H54 (cell line): ENCODE data around the gene BUB1B.
A peak's percentile ranks its signal among the peaks of the same experiment; 100 is the strongest.
"Not testable (repeated sequence)": the region's sequence is repeated elsewhere in the genome, so short reads cannot be mapped to it uniquely, and the experiment has no call there.

ENCODE experiments used
- DNase-seq: peaks from one replicate; pipeline ENCODE4 v3.0.0; 2011; ENCODE audit warnings: low spot score, mixed read lengths; ENCODE audit not compliant: insufficient read length
- FAIRE-seq: peaks from 3 replicates; lab custom pipeline; 2011; peaks lifted over from hg19 to GRCh38; lab: Jason Lieb, UNC
- POLR2A ChIP-seq: IDR thresholded peaks from 2 replicates; pipeline ENCODE4 v1.6.1; 2011; ENCODE audit warnings: low read depth, mild to moderate bottlenecking, low read length

The BUB1B gene

DNA sequence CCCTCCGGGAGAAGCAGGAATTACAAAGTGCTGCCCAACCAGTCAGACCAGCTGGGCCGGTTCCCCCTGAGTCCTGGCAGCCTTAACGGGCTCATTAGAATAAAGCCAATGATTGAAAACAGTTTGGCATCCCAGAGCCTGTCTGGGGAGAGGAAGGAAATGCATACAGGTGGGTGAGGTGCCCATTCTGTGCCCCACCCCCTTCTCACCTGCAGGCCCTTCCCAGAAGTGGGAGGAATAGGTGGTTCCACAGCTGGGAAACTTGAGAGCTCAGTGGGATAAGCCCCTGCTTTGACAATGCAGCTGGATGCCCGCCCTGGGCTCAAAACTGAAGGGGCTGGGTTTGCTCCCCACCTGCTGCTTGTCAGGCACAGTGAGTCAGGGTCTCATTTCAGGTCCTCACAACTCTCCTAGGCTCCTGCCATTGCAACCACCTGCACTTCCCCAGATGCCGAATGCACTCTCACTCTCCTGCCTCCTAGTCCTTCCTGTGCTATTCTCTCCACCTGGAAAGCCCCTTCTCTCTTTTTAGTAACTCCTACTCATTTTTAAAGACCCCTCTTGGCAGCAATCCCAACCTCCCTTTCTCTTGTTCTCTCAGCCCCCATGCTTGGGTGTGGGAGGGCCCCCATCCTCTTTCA lies 5.5 kb upstream of the BUB1B start:
- DNase-seq (no peak), FAIRE-seq (no peak)
- no peak for TF ChIP-seq POLR2A

DNA sequence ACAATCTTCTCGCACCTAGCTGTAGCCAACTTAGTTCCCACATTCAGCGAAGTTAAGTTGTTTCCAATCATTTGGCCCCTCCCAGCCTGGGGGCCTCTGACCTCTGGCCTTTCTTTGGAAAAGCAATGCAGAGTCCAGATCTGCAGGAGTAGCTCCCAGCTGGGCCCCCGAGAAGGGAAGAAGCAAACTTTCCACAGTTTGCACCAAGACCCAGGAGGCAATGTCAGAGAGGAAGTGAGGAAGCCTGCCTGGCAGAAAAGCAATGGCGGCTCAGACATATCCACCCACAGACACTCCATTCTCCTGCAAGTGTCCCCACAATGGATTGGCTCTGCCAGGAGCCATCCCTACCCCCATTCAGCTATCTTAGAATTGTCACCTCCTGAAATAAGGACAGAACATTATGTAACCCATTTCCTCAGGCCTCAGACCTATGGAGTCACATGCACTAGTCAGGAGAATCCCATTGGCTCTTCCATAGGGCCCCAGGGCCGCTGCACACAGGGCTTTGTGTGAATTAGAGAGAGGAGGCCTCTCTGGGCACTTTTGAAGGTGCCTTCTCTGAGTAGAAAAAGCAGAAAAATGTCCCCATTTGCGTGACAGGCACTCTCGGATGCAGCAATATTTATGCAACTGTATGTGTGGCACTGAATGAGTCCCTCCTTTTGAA lies 3.0 kb upstream of the BUB1B start:
- DNase-seq = no peak
- no peak for TF ChIP-seq POLR2A
- no peak for FAIRE-seq

DNA sequence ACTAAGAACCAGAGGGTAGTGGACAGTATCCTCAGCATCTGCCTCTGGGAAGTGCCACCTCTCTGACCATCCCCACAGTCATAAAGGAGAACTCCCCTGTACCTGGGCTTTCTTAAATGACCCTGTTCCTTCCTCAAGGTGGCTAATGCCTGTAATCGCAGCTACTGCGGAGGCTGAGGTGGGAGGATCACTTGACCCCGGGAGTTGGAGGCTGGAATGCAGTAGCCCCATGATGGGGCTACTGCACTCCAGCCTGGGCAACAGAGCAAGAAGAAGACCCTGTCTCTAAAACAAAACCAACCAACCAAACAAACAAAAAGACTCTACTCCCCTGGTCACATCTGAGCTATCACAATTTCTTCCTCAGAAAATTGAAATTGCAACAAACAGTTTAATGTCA lies 848 bp upstream of the BUB1B start:
- FAIRE-seq = no peak
- DNase-seq = no peak
- TF ChIP-seq POLR2A = no peak

DNA sequence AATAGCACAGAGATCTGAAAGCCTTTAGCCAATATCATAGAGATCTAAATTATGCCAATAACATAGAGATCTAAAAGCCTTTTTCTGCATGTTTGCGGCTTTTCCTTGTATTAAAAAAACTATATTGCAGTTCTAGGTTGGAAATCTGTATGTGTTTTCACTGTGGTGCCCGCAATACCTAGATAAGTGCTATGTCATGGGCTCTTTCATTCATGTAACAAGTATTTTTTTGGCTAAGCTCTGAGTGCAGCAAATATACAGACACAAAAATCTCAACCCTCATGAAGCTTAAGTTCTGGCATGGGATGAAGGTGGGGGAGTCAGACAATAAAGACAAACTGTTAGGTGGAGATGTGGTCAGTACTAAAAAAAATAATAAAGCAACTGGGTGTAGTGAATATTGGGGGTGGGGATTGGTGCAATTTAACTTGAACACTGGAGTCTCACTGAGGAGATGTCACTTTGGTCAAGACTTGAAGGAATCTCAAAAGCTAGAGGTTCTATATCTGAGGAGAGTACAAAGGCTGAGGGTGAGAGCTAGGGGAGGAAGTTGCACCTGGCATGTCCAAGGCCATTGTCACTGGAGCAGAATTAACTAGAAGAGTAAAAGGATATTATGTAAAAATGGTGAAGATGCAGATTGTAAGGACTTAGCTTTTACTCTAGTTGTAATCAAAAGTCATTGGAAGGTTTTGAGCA lies 973 bp downstream of the BUB1B start:
- no peak for DNase-seq
- FAIRE-seq = no peak
- TF ChIP-seq POLR2A = no peak

DNA sequence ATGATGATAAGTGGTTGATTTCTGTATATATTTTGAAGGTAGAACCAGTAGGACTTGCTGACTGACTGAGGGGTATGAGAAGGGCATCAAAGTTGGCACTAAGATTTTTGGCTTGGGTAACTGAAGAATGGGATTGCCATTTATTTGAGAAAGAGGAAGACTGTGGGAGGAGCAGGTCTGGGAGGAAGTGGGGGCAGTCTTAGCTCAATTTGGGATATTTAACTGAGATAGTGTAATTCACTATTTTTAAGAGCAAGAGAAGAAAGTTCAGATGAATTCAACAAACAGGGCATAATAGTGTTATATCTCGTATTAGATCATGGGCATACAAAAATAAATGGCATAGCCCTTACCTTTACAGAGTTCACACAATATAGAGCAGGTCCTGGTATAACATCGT lies 1.7 kb downstream of the BUB1B start:
- FAIRE-seq = no peak
- no peak for TF ChIP-seq POLR2A
- DNase-seq = no peak

DNA sequence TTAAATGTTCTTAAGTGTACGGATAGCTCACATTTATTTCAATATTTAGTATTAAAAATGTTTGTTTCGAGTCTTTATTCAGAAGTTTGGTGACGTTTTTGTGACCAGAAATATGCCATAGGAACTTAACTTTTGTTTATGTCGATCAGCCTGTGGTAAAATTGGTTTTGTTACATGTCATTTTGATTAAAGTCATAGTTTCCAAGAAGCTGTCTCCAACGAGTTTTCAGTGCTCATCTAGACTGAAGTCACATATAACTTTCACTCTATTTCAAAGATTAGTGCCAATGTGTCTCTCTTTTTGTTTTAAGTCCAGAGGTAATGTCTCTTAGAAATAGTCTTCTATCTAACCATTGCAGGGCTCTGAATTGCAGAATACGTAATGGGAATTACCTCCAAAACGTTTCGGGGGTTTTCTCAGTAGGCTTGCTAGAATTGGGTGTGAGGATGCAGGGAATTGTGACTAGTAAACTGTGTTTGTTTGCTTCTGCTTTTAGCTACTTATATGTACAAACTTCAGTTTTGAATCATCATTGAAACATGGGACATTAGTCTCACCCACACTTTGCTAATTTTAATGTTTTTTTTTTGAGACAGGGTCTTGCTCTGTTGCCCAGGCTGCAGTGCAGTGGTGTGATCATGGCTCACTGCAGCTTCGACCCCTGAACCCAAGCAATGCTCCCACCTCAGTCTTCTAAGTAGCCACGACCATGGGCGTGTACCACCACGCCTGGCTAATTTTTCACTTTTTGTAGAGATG lies 3.0 kb downstream of the BUB1B start:
- no peak for DNase-seq
- TF ChIP-seq POLR2A = no peak
- no peak for FAIRE-seq

DNA sequence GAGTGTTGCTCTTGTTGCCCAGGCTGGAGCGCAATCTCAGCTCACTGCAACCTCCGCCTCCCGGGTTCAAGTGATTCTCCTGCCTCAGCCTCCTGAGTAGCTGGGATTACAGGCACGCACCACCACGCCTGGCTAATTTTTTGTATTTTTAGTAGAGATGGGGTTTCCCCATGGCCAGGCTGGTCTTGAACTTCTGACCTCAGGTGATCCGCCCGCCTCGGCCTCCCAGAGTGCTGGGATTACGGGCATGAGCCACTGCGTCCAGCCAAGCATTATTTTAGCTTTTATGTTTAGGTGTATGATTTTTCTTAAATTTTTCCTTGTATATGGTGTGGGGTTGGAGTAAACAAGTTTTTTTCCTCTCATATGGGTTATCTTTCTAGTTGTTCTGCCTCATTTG lies 6.5 kb downstream of the BUB1B start:
- not testable (repeated sequence) for FAIRE-seq, DNase-seq

DNA sequence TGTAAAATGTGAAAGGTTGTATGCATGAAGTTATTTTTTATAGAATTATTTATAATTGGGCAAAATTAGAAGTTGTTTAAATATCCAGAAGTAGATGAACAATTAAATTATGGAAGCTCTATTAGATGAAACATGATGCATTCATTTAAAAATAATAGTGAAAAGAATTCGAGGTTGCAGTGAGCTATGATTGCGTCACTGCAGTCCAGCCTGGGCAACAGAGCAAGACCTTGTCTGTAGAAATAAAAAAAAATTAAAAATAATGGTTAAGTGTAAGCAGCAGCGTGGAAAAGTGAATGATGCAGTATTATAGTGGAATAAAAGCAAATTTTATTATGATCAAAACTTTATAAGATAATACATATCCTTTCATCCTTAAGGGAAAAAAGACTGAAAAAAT lies 14.3 kb downstream of the BUB1B start:
- no peak for TF ChIP-seq POLR2A
- FAIRE-seq (no peak), DNase-seq (no peak)

DNA sequence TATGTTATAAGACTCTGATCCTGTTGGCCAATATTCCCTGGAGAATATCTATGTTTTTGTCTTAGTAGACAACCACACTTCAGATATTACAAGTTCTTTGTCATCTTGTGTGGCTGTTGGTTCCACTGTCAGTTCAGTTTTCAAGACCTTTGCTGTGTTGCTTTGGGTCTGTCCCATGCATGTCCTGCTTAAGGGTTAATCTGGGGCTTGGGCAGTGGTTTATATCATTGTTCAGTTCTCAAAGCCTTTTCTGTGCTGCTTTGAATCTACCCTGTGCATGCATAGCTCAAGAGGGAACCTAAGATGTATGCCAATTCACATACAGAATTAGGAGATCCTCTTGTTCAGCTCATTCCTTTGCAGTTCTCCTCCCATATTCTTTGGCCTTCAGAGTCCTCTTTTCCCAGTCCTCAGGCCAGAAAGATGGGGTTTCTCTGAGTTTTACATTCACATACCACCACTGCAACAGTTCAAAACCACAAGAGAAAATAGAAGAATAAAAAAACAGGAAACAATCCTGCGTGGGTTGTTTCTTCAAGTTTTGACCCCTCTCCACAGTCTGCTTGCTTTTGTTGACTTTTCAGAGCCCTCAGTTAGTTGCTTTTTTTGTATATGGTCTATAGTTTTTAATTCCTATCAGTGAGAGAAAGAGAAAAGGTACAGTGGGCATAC lies 21.6 kb downstream of the BUB1B start:
- FAIRE-seq = no peak
- DNase-seq = no peak
- TF ChIP-seq POLR2A = no peak

DNA sequence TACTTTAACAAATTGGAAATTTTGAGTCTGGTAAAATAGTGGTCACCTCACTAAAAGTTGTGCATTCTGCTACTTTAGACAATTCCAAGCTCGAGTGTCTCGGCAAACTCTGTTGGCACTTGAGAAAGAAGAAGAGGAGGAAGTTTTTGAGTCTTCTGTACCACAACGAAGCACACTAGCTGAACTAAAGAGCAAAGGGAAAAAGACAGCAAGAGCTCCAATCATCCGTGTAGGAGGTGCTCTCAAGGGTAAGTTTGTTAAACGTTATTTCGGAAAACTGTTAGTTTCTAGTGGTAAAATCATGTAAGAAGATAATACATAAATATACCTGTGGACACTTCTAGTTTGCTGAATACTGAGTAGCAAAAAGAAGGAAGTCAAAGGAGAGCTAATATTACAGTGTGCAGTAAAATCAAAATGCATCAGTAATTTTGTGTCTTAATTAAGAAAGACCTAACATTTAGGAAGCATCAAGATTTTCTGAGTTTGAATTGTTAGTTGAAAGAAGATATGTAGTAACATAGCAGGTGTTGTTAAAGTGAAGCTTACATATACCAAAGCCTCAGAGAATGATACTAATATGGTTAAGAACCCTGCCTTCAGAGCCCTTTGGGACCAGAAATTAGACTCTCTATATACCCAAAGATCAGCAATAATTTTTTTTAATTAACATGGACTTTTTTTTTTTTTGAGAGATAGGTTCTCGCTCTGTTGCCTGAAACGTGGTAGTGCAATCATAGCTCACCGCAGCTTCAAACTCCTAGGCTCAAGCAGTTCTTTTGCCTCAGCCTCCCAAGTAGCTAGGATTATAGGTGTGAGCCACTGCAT lies 23.0 kb downstream of the BUB1B start:
- FAIRE-seq (peak; percentile 85), DNase-seq (no peak)
- no peak for TF ChIP-seq POLR2A

DNA sequence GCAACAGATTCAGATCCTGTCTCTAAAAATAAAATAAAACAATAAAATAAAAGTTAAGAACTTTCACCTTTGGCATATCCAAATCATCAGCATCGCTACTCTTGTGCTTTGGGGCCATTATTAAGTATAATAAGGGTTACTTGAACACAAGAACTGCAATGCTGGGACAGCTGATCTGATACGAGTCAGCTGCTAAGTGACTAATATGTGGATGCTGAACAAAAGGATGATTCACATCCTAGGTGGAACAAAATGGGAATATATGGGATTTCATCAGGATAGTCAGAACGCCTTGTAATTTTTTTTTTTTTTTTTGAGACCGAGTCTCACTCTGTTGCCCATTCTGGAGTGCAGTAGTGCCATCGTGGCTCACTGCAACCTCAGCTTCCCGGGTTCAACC lies 29.7 kb downstream of the BUB1B start:
- DNase-seq (peak; percentile 49), FAIRE-seq (peak; percentile 92)
- TF ChIP-seq POLR2A = no peak

DNA sequence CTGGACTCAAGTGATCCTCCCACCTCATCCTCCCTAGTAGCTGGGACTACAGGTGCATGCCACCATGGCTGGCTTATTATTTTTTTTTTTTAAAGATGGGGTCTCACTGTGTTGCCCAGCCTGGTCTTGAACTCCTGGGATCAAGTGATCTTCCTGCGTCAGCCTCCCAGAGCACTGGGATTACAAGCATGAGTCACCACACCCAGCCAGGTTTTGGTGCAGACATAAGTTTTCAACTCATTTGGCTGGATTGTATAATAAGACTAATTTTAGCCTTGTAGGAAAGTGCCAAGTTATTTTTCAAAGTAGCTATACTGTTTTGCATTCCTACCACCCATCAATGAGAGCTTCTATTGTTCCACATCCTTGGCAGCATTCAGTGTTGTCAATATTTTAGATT lies 32.1 kb downstream of the BUB1B start:
- no peak for TF ChIP-seq POLR2A
- no peak for DNase-seq
- peak; percentile 91 for FAIRE-seq

DNA sequence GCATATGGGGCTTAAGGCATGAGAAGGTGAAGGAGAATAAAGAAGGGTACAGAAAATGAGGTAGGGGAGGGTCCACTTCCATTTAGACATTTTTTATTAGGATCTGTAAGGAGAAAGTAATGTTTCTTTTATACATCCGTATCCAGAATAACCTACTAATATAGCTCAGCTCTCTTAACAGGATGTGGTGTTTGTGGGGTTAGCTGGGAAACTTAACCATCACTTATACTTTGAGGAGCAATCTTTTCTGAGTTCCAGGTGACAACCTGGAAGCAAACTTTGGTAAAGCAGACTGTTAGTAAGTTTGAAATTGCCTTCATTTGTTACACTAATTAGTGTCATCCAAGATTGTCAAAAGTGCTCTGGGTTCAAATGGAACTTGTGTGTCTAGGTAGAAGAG lies 36.6 kb downstream of the BUB1B start:
- TF ChIP-seq POLR2A = no peak
- DNase-seq (no peak), FAIRE-seq (no peak)
